ENCODE measurements around the gene SOX4. TPM values are rescaled to one million over a fixed set of nuclear protein-coding genes. Genes with fewer than 3 reads are reported as not detected.

Gene SOX4
- total and polyA plus RNA-seq, 2 donors (not counting 3 experiments of a cell fraction or from before 2014, with no cell fraction given) = 20.4 to 121 TPM

DNA sequence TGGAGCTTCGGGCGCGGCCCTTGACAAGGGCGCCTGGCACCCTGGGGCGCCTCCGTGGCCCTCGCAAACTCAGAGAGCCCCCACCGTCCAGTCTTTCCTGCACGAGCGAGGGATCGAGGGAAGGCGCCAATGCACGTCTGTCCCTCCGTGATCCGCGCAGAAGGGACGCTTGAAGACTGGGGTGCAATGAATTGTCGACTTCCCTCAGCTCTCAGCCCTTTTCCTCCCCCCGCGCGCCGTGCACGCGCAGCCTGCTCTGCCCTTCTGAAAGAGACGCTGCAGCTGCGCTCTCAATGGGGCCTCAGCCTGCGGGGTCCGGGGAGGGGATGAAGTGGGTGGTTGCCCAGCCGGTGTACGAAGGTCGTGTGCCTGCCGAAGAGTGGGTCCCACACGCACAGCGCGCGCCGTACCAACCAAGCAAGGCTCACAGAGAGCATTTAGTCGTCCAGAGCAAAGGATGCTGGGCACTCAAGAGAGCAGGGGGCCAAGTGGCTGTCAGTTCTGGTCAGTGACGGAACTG lies 5.5 kb upstream of the SOX4 start:
- Histone ChIP-seq H3K4me2 (ENCODE audit: insufficient read depth, low read length) (peak overlapping the region; percentile 78), H3K9ac (replicated peaks; ENCODE audit: extremely low read depth, insufficient read depth, low read length) (peak overlapping the region; percentile 78), H3K4me3 (replicated peaks in 1 of 3; ENCODE audit: insufficient read depth in 1 of 3, low read depth in 1 of 3, low read length in 3 of 3) (peak overlapping the region; percentile 33 to 65 (median 46)), H3K9me3 (replicated peaks; ENCODE audit: control insufficient read depth, insufficient read depth, low read length) (no peaks in the 10 kb centered on the region), H3K9me1 (replicated peaks; ENCODE audit: control insufficient read depth, extremely low read depth, insufficient read depth, low read length) (no peaks in the 10 kb centered on the region), H3K79me2 (ENCODE audit: control insufficient read depth, insufficient read depth, low read length) (no peaks in the 10 kb centered on the region), H3K36me3 (ENCODE audit: control insufficient read depth in 2 of 2, extremely low read depth in 1 of 2, insufficient read depth in 2 of 2, low read length in 2 of 2) (no peaks in the 10 kb centered on the region), H4K20me1 (replicated peaks; ENCODE audit: control insufficient read depth, extremely low read depth, insufficient read depth, low read length) (no peaks in the 10 kb centered on the region), H3K27ac (ENCODE audit: insufficient read depth, low read depth, low read length) (peak overlapping the region; percentile 71), H2AFZ (ENCODE audit: low read depth, low read length) (peak overlapping the region; percentile 86), H3K4me1 (ENCODE audit: control insufficient read depth, extremely low read depth, insufficient read depth, low read length) (peaks cover 20% of the 10 kb centered on the region), H3K27me3 (ENCODE audit: control insufficient read depth in 2 of 2, insufficient read depth in 2 of 2, low read length in 2 of 2) (no peaks in the 10 kb centered on the region)
- intact Hi-C loops (cut with micrococcal nuclease) = loop anchor here (1.0 to 10.0 kb wide), 9 partner anchors 478 to 1858 kb away; no protein-coding TSS in a partner anchor
- BruUV-seq (replicated peaks) = no TSS peak
- peak; percentile 83 for DNase-seq (ENCODE audit: low read depth, low spot score)
- TF ChIP-seq MYC (IDR thresholded peaks at IDR 0.05; ENCODE audit: low read depth, low read length) (no peak), POLR2A (IDR thresholded peaks at IDR 0.05; ENCODE audit: low read depth, low read length) (no peak), POLR2AphosphoS5 (IDR thresholded peaks at IDR 0.05; ENCODE audit: insufficient read depth, low read depth, low read length) (no peak), JUN (IDR thresholded peaks at IDR 0.05; ENCODE audit: borderline replicate concordance, insufficient read depth, insufficient read length, low read depth) (no peak), CTCF (IDR thresholded peaks at IDR 0.05; ENCODE audit: extremely low read depth in 1 of 2, insufficient read depth in 1 of 2, low read depth in 1 of 2, low read length in 2 of 2) (no peak), EZH2 (IDR thresholded peaks at IDR 0.05; ENCODE audit: borderline replicate concordance, low read depth, low read length, severe bottlenecking) (no peak), GATA2 (IDR thresholded peaks at IDR 0.05; ENCODE audit: insufficient read depth, insufficient read length, low read depth, low read length) (no peak), FOS (IDR thresholded peaks at IDR 0.05; ENCODE audit: borderline replicate concordance, insufficient read depth, low read length) (no peak)
- TF ChIP-seq, protein P1, sequence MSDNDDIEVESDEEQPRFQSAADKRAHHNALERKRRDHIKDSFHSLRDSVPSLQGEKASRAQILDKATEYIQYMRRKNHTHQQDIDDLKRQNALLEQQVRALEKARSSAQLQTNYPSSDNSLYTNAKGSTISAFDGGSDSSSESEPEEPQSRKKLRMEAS (IDR thresholded peaks at IDR 0.05; ENCODE audit: insufficient read depth, insufficient read length) = no peak
- ChIA-PET CTCF (interaction anchor here (0.6 to 9.6 kb wide), 44 partner anchors 9 to 1859 kb away, joined by 3 to 222 read pairs (median 4); no protein-coding TSS in a partner anchor), POLR2A (interaction anchor here (0.6 to 2.2 kb wide), 10 partner anchors 9 to 1238 kb away, joined by 3 to 12 read pairs (median 5); no protein-coding TSS in a partner anchor)
- dilution Hi-C loops (cut with MboI; ENCODE audit: extremely low pct_ligation_motif_present, low sequenced_read_pairs) = no loop called here
- no peak for FAIRE-seq

Data from endothelial cell of umbilical vein (primary cell).